Stimulated activated CD4-positive, alpha-beta T cell treated with anti-CD3 and anti-CD28 coated beads, Interleukin-1b, Interleukin-23, amount 100 ng/mL, for 1 hour (primary cell): ENCODE measurements around the gene CCT8.

Source experiments
- DNase-seq, 2 donors: peaks; one replicate each; pipeline ENCODE4 v3.0.0-alpha.2; 2020; ENCODE audit warnings: low read depth in 2 of 2

CCT8 gene

DNA sequence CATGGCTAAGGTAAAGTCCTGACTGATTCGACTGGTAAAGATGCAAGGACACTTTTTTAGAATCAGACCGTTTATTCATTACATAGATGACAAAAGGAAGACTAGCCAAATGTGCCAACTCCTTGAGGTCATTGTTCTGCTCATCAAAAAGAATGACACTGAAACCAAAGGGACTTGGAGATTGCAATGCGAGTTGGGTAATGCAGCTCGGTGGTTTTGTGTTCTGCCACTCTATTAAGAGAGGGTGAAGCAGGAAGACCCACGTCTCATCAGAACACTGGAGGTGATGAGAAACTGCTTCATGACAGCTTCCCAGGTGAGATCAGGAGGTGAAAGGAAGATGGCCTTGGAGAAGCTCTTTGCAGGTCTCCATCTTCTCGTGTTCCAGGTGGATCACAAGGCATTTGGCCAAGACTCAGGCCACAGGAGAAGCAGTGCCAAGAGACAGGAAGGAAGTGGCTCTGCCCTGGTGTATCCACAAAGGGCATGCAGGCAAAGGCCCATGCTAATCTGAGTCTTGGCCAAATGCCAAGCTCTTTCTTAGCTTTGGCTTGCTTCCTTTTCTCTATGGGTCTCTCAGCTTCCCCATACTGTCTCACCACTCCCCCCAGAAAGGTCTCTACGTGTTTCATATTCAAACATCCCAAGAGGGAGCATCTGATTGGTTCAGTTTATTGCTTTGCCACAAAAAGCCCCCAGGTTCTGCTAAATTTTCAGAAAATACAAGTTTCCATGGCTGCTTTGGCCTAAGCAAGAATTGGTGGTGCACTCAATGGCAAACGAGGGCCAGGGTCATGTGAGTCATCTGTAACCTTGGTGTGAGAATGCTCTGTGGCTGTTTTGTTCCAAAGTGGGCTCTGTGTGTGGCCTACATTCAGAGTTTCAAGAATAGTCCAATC, 5.7 kb upstream of the CCT8 start:
- DNase-seq = no peak

DNA sequence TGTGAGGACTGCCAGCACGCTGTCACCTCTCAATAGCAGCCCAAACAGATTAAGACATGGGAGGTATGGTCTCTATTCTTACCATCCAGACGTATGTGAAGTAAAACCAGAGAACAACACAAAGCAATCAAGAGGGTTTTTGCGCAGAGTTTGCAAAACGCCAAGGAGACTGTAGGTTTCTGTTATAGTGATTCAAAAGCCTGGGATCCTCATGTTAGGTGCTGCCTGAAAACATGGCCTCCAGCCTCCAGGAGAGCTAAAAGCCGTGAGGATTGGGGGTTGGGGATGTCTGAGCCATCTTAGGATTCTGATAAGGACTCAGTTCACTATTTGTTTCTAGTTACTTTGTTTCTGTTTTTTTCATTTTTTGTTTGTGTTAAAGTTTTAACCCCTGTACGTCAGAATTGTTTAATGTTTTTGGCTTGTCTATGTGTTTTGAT, 4.2 kb upstream of the CCT8 start:
- DNase-seq = no peak

DNA sequence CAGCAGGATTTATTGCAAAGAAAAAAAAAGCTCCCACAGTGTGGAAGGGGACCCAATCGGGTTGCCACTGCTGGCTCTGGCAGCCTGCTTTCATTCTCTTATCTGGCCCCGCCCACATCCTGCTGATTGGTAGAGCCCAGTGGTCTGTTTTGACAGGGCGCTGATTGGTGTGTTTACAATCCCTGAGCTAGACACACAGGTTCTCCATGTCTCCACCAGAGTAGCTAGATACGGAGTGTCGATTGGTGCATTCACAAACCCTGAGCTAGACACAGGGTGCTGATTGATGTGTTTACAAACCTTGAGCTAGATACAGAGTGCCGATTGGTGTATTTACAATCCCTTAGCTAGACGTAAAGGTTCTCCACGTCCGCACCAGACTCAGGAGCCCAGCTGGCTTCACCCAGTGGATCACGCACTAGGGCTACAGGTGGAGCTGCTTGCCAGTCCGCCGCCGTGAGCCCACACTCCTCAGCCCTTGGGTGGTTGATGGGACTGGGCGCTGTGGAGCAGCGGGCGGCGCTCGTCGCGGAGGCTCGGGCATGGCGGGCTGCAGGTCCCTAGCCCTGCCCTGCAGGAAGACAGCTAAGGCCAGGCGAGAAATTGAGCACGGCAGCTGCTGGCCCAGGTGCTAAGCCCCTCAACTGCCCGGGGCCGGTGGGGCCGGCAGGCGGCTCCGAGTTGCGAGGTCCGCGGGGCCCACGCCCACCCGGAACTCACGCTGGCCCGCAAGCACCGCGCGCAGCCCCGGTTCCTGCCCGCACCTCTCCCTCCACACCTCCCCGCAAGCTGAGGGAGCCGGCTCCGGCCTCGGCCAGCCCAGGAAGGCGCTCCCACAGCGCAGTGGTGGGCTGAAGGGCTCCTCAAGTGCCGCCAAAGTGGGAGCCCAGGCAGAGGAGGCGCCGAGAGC, 3.5 kb upstream of the CCT8 start:
- peak in 1 of 2 donors; percentile 21 for DNase-seq

DNA sequence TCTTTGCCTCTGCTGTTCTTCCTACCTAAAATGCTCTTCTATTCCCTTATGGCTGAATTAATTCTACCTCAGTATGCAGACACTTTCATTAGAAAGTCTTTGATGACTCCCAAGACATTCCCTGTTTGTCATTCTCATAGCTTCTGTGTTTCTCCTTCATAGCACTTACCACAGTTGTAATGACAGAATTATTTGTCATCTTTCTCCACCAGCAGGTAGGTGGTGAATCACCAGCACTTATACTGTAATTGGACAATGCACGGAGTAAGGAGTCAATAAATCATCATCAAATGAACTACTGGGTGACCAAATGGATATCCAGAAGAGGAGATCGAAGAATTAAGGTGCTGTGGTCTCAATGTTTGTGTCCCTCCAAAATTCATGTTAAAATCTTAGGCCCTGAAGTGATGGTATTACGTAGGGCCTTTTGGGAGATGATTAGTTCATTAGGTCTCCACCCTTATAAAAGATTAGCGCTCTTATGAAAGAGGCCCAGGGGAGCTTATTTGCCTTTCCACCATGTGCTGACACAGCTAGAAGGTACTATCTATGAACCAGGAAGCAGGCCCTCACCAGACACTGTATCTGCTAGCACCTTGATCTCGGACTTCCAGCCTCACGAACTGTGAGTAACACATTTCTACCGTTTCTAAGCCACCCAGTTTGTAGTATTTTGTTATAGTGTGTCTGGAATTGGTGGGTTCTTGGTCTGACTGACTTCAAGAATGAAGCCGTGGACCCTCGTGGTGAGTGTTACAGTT, 2.4 kb upstream of the CCT8 start:
- no peak for DNase-seq

DNA sequence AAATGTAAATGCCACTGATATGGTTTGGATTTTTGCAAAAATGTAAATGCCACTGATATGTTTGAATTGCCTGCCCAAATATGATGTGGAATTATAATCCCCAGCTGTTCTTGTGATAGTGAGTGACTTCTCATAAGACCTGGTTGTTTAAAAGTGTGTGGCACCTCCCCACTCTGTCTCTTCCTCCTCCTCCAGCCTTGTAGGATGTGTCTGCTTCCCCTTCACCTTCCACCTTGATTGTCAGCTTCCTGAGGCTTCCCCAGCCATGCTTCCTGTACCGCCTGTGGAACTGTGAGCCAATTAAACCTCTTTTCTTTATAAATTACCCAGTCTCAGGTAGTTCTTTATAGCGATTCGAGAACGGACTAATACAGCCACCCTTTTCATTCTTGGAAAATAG, 1.3 kb upstream of the CCT8 start:
- DNase-seq = no peak

DNA sequence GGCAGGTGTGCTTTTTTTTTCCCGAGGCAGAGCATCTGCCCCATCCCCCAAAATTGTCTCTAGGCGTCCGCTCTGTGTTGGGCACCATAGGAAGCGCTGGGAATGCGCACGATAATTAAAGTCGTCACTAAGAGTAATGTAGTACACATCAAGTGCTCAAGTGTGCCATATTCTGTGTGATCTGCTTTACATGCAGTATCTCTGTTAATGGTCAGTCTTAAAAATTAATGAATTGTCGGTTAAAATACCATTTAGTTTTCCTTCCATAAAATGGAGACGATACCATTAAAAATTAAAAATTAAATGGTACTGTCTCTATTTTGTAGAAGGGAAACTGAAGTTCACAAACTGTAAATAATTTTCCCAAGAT, 544 bp upstream of the CCT8 start:
- no peak for DNase-seq

DNA sequence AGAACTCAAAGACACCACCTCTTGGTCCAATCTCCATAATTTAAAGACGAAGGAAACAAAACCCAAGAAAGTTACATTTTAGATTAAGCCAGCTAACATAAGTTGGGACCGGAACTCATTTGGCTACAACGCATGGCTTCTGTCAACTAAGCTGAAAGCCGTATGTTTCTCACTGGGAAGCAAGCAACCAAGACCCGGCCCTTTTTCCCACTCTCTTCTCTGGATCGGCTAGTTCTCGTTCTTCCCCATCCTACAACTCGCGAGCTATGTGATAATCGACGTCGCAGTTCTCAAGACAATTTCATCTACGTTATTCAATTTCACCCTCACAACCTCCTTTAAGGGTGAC, 601 bp downstream of the CCT8 start:
- DNase-seq = no peak

DNA sequence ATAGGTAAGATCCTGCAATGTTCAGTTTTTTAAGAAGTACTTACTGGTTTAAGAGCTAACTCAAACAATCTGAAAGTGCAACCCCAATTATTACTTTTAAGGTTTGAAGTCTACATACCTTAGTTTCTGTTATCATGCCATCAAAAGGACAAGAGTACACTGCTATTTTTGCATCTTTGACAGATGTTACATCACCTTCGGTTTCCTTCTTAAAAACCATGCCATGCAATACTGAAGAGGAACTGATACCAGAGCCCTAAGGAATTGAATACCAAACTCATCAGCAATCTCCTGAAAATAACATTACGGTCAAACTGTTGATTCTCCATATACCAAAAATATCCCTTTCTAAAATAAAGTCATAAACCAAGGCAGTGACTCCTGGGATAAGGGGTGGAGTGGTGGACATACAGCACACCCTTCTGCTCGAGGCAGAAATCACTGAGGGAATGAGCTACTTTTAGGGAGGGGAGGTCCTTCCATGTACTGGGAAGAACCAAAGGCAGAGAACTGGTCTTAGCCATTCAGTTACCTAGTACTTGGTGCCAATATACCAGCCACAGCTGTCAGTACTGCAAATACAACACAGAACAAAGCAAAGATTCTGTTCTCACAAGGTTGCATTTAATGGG, 8.5 kb downstream of the CCT8 start:
- DNase-seq = no peak

DNA sequence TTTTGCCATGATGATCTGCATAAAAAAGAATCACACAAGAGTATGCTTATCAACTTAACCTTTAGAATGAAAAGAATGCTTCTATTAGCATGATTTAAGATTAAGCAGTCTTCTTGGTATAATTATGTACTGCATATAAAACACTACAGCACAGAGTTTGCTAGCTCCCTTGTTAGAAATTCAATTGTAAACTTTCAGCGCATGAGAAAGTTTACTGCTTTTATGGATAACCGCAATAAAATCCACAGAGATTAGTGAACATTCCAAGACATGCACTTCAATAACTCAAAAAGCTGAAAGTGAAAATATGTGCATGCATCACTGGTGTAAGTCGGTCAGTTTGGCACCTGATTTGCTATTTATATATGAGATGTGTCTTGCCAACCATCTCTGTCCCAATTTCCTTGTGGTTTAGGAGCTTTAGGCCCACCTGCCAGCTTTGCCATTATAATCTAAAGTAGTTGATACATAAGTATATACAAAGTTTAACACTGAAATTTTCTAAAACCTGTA, 16.9 kb downstream of the CCT8 start:
- no peak for DNase-seq

DNA sequence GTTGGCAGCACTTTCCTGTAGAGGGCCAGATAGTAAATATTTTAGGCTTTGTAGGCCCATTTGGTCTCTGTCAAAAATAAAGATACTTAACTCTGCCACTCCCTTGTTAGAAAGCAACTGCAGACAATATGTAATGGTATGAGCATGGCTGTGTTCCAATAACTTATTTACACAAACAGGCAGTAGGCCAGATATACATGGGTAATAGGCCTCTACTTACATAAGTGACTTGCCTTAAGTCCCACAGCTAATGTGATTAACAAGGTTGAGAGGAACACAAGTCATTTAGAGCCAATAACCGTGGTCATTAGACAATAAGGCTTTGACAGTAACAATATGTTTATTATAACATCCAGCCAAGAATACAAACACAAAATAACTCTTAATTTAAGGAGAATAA, 17.4 kb downstream of the CCT8 start:
- DNase-seq = no peak

DNA sequence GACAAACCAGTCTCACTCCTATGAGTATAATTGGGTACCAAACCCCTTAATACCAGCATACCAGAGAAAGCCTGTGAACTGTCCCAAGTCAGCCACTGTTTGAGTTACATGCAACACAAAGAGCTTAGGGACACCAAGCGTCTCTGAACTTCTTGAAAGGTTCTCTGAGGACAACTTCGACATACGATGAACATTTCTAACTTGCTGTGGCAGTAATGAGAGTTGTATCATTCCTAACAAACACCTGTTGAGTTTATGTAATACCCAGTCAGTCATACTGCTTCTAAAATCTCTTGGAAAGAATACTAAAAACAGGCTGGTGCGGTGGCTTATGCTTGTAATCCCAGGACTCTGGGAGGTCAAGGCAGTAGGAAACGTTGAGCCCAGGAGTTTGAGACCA, 18.4 kb downstream of the CCT8 start:
- no peak for DNase-seq

DNA sequence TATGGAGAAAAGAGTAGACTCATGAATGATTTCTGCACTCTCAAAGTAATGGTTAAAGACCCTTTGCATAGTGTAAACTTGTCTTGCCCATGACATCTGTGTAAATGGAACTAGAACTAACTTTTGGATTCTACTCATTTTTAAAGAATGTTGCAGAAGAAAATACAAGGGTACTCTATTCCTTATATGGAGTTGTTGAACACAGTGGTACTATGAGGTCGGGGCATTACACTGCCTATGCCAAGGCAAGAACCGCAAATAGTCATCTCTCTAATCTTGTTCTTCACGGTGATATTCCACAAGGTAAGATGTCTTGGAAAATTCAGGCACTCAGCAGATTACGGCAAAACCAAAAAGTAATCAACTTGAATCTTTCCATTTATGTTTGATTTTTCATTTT, 19.8 kb downstream of the CCT8 start:
- no peak for DNase-seq

DNA sequence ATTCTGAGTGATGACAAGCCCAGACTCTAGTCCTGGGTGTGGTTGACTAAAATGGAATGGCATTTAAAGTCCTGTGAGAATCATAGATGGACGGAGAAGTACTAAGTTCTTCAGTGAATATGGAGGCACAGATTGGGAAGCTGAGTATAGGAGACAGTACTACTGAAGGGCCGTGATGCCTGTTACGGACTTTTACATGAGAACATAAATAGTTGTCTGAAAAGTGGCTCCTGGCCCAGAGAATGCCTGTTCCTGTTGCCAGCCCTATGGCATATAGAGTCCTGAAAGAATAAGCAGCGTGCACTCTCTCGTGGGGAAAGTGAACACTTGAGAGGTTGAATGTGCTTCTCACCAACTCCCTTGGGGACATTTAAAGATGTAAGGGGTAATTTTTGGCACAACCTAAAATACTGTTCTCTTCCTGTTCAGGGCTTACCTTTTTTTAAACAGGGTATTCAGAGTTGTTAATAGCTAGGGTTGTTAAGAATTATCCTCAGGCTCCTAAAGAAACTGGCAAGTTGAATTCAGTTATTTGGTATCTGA, 20.4 kb downstream of the CCT8 start:
- no peak for DNase-seq

DNA sequence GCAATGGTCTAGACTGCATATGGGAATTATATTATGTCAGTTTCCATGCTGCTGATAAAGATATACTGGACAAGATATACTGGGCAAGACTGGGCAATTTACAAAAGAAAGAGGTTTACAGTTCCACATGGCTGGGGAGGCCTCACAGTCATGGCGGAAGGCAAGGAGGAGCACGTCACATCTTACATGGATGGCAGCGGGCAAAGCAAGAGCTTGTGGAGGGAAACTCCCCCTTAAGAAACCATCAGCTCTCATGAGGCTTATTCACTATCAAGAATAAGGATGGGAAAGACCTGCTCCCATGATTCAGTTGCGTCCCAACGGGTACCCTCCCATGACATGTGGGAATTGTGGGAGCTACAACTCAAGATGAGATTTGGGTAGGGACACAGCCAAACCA, 21.2 kb downstream of the CCT8 start:
- DNase-seq = no peak

DNA sequence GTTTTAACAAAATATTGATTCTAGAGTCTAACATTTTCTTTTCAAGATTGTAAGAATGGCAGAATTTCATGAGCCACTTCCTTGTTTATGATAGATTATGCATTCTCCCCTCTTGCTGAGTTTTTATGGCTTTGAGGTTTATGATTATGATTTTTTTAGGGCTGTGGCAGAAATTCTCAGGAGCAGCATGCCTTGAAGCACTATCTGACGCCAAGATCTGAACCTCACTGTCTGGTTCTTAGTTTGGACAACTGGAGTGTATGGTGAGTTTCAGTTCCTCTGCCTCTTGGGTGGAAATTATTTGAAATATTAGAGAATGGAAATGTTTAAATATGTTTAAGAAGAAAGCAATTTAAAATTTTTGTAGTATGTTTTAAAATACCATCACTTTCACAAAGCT, 38.8 kb downstream of the CCT8 start:
- DNase-seq = no peak

DNA sequence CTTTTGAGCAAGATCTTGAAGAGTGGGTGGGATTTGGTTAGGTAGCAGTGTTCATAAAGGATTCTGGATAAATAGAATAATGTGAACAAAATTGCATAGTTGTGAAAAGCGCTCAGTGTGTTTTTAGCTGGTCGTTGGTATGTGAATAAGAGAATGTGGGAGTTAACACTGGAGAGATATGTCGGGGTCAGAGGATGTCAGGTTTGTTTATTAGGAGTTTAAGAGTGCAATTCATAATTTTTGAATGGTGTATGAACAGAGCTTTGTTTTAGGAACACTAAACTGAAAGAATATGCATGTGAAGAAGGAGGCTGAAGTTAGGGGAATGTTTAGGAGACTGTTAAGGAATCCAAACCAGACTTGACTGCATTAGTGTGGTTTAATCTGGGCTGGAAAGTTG, 39.6 kb downstream of the CCT8 start:
- DNase-seq = no peak

DNA sequence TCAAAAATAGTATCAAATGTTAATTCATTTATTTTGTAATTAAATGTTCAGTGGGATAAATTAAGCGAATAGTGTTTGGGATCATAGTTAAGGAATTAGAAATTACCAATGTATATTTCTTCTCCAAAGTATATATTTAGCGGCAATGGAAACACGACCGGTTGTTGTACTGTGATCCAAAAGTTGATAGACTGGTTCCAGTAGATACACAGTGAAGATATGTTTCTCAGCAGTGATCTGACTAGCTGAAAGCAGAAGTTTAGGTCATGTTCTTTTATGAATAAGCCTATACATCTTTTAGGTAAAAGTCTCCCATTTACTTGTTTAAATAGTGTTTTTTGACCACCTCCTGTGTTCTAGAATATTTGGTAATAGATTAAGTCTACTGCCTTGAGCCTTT, 40.1 kb downstream of the CCT8 start:
- no peak for DNase-seq

DNA sequence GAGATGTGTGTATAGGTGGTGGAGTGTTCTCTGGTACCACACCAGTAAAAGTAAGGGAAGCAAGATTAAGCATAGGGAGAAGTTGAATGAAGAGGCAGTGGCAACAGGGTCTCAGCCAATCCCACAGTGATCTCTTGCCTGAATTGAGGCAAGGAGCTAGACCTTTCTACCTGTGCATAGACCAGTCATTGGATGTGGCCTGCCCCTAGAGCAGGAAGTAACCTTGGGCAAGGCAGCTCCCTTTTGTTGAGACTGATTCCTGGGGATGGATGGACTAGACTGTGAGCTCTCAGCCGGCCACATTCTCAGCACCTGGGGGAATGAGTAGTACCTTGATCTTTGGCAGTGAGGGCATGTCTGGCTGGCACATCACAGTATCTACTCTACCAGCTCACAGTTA, 42.5 kb downstream of the CCT8 start:
- DNase-seq = no peak

DNA sequence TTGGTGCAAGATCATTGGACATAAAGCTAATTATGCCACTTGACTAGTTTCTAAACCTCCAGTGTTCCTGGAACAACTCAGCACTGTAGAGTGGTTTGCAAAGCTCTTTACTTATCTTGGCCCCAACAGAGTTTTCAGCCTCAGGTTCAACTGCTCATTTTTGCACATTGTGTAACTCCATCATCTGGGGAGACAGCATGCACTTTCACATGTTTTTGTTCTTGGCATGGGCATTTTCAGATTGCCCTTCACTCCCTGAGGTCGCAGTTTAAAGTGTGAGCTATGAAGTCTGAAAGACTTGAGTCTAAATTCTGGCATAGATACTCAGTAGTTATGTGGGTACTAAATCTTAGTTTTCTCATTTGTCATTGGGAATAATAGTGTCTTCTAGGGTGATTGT, 43.9 kb downstream of the CCT8 start:
- DNase-seq = no peak

DNA sequence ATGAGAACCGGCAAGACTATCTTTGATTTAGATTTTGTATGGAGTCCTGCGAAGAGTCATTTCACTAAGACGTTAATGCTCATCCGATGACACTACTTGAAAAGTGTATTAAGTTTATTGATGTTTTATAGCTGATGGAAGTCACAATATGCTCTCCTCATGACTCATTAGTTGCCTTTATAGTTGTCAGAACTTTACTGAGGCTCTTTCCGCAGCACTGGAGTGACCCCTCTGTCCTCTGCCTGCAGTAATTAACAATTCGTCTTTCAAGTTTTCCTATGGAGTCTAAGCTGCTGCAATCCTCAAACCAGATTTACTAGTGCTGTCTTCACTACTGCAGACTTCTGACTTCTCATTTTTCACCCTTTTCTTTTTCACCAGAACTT, 48.1 kb downstream of the CCT8 start:
- no peak for DNase-seq
